A673 (cell line): ENCODE data around the gene DZIP1.

Source experiments
- CTCF ChIP-seq: fragments of 300-800, 200-600 bp; sonication (generic); conservative IDR thresholded peaks from 2 replicates; pipeline ENCODE4 v1.5.1; 2017; ENCODE audit warnings: low read depth, mild to moderate bottlenecking, antibody characterized with exemption, low read length, moderate library complexity, mixed read lengths
- EZH2 ChIP-seq: fragments of 200-600 bp; sonication (generic); IDR thresholded peaks from 2 replicates; pipeline ENCODE4 v1.6.1; 2017; ENCODE audit warnings: borderline replicate concordance, low read depth, mild to moderate bottlenecking, mixed read lengths, antibody characterized with exemption, low read length; ENCODE audit not compliant: poor library complexity, severe bottlenecking

DNA sequence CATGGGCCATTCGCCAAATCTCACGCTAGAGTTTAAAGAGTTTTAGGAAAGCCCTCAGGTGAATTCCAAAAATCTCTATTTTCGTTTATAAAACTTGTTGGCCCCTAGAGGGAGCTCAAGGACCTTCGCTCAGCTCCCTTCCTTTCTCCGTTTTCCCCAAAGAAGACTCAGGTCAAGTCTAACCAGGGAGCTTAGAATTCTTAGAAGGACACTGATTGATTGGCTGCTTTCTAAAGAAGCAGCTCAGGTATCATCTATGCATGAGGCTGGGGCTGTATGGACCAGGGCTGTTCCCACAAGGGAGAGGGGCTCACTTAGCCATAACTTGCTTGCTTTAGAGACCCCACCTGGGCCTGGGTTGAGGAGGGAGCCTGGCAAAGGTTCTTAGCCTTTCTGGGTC is 20.5 kb downstream of the DZIP1 start:
- TF ChIP-seq CTCF (peak; percentile 67), EZH2 (no peak)
